Mononuclear cell (primary cell): ENCODE results near the gene CCDC183. TPM values are rescaled to one million over a fixed set of nuclear protein-coding genes. Genes with fewer than 3 reads are reported as not detected.
A peak's percentile ranks its signal among the peaks of the same experiment; 100 is the strongest.
"Not testable (repeated sequence)": the region's sequence is repeated elsewhere in the genome, so short reads cannot be mapped to it uniquely, and the experiment has no call there.

Source experiments
- H3K27me3 ChIP-seq: 2 replicates; pipeline ENCODE4 v1.6.0; 2011; ENCODE audit warnings: low read length, control low read depth; ENCODE audit not compliant: insufficient read depth
- H3K4me1 ChIP-seq: 2 replicates; pipeline ENCODE4 v1.5.1; 2011; ENCODE audit warnings: mild to moderate bottlenecking, low read length, control low read depth; ENCODE audit not compliant: insufficient read depth
- H3K4me3 ChIP-seq: 2 replicates; pipeline ENCODE4 v1.5.1; 2011; ENCODE audit warnings: mild to moderate bottlenecking, low read length, moderate library complexity
- H3K9me3 ChIP-seq: 2 replicates; pipeline ENCODE4 v1.5.1; 2011; ENCODE audit warnings: low read depth, mild to moderate bottlenecking, control low read depth, low read length
- total RNA-seq: library from RNA; depleted of rRNA; stranded (reverse); fragments of >200 nt; gene quantifications from one replicate; pipeline ENCODE4 v1.2.3, GENCODE V29; 2012

CCDC183 gene
- total RNA-seq, 1 donor = 1.7 TPM

- H3K9me3 ChIP-seq = no peaks in the 10 kb centered on the region
- peak overlapping the region; percentile 26 for H3K4me3 ChIP-seq
- H3K27me3 ChIP-seq = peaks cover 20% of the 10 kb centered on the region
Observed at GRCh38 chr9:136799079-136799853, 3.1 kb downstream of the CCDC183 start.

GRCh38 chr9:136799854-136800657 lies 3.9 kb downstream of the CCDC183 start:
- Histone ChIP-seq H3K4me3 (peak overlapping the region; percentile 26), H3K27me3 (peaks cover 20% of the 10 kb centered on the region), H3K4me1 (peaks cover 26% of the 10 kb centered on the region), H3K9me3 (no peaks in the 10 kb centered on the region)

More at GRCh38 chr9:136799079-136799853, 3.1 kb downstream of the CCDC183 start:
- peaks cover 32% of the 10 kb centered on the region for H3K4me1 ChIP-seq

- Histone ChIP-seq H3K27me3 (peaks cover 18% of the 10 kb centered on the region), H3K4me1 (peaks cover 34% of the 10 kb centered on the region), H3K9me3 (no peaks in the 10 kb centered on the region), H3K4me3 (no peak overlapping the region)
Observed at GRCh38 chr9:136802321-136802720, 6.2 kb downstream of the CCDC183 start.

GRCh38 chr9:136803009-136803550 lies 6.9 kb downstream of the CCDC183 start:
- Histone ChIP-seq H3K27me3 (peaks cover 18% of the 10 kb centered on the region), H3K4me1 (peaks cover 34% of the 10 kb centered on the region)
- H3K9me3 ChIP-seq, H3K4me3 ChIP-seq: not testable (repeated sequence)

GRCh38 chr9:136803551-136804508 lies 7.7 kb downstream of the CCDC183 start:
- H3K4me3 ChIP-seq = no peak overlapping the region
- no peaks in the 10 kb centered on the region for H3K9me3 ChIP-seq
- peaks cover 13% of the 10 kb centered on the region for H3K27me3 ChIP-seq
- peaks cover 37% of the 10 kb centered on the region for H3K4me1 ChIP-seq

GRCh38 chr9:136804509-136805206 lies 8.5 kb downstream of the CCDC183 start:
- Histone ChIP-seq H3K4me1 (peaks cover 37% of the 10 kb centered on the region), H3K4me3 (no peak overlapping the region), H3K27me3 (peaks cover 8% of the 10 kb centered on the region), H3K9me3 (no peaks in the 10 kb centered on the region)

- Histone ChIP-seq H3K9me3 (no peaks in the 10 kb centered on the region), H3K4me3 (no peak overlapping the region), H3K27me3 (peaks cover 8% of the 10 kb centered on the region), H3K4me1 (peaks cover 40% of the 10 kb centered on the region)
Observed at GRCh38 chr9:136805207-136805740, 9.1 kb downstream of the CCDC183 start.

- Histone ChIP-seq H3K9me3 (no peaks in the 10 kb centered on the region), H3K27me3 (peaks cover 6% of the 10 kb centered on the region), H3K4me3 (no peak overlapping the region), H3K4me1 (peaks cover 33% of the 10 kb centered on the region)
Observed at GRCh38 chr9:136806067-136806466, 9.9 kb downstream of the CCDC183 start.

GRCh38 chr9:136806631-136807201 lies 10.6 kb downstream of the CCDC183 start:
- Histone ChIP-seq H3K4me3 (no peak overlapping the region), H3K27me3 (peaks cover 6% of the 10 kb centered on the region), H3K9me3 (no peaks in the 10 kb centered on the region), H3K4me1 (peaks cover 29% of the 10 kb centered on the region)

- no peaks in the 10 kb centered on the region for H3K9me3 ChIP-seq
- peaks cover under 1% of the 10 kb centered on the region for H3K27me3 ChIP-seq
- peak within 1 kb of the TSS; percentile 88 for H3K4me3 ChIP-seq
- peaks cover 29% of the 10 kb centered on the region for H3K4me1 ChIP-seq
Observed at GRCh38 chr9:136807281-136808074, 11.3 kb downstream of the CCDC183 start, which contains the start of gene RABL6. RABL6 (plus strand) TSS chr9:136807948; CDS start chr9:136808197, 249 bp downstream.

- H3K9me3 ChIP-seq = no peaks in the 10 kb centered on the region
- no peaks in the 10 kb centered on the region for H3K27me3 ChIP-seq
- H3K4me3 ChIP-seq = peak overlapping the region; percentile 88
- H3K4me1 ChIP-seq = peaks cover 34% of the 10 kb centered on the region
Observed at GRCh38 chr9:136808075-136808805, 12.1 kb downstream of the CCDC183 start.

- H3K4me1 ChIP-seq = peaks cover 34% of the 10 kb centered on the region
- H3K9me3 ChIP-seq = no peaks in the 10 kb centered on the region
- H3K4me3 ChIP-seq = peak overlapping the region; percentile 88
- H3K27me3 ChIP-seq = no peaks in the 10 kb centered on the region
Observed at GRCh38 chr9:136808806-136809158, 12.6 kb downstream of the CCDC183 start.
